Neural cell (in vitro differentiated cells): Measurements from ENCODE around the gene DND1.

Experiments used
- CTCF ChIP-seq: fragments of 450-650 bp; IDR thresholded peaks from 2 replicates; pipeline ENCODE4 v1.5.1; 2014; ENCODE audit warnings: antibody characterized with exemption, mild to moderate bottlenecking, moderate library complexity; ENCODE audit not compliant: poor library complexity, severe bottlenecking
- EP300 ChIP-seq: fragments of 450-650 bp; conservative IDR thresholded peaks from 2 replicates; pipeline ENCODE4 v1.6.1; 2014; ENCODE audit warnings: antibody characterized with exemption, mild to moderate bottlenecking, moderate library complexity; ENCODE audit not compliant: poor library complexity, severe bottlenecking
- EZH2 ChIP-seq: fragments of 200-600, 300-800 bp; shearing (Covaris generic), sonication (generic); IDR thresholded peaks from 2 replicates; pipeline ENCODE4 v1.6.1; 2014; ENCODE audit warnings: antibody characterized with exemption, low read length, borderline replicate concordance, mild to moderate bottlenecking; ENCODE audit not compliant: insufficient read depth, poor library complexity, severe bottlenecking
- RAD21 ChIP-seq: fragments of 450-650 bp; conservative IDR thresholded peaks from 2 replicates; pipeline ENCODE4 v1.6.1; 2014; ENCODE audit warnings: antibody characterized with exemption, mild to moderate bottlenecking, moderate library complexity
- SMC3 ChIP-seq: fragments of 450-650 bp; conservative IDR thresholded peaks from 2 replicates; pipeline ENCODE4 v1.6.1; 2014; ENCODE audit warnings: antibody characterized with exemption, mild to moderate bottlenecking, moderate library complexity; ENCODE audit not compliant: poor library complexity

GRCh38 chr5:140631831-140632365, 41.5 kb downstream of the DND1 start:
- no peak for TF ChIP-seq CTCF
- no peak for TF ChIP-seq EZH2
- TF ChIP-seq RAD21, result no peak
- TF ChIP-seq SMC3, result no peak
- no peak for TF ChIP-seq EP300
